ENCODE data around the gene KIF3C. TPM values are rescaled to one million over a fixed set of nuclear protein-coding genes. Genes with fewer than 3 reads are reported as not detected.

KIF3C gene
- total and polyA plus RNA-seq, 4 donors = 5.5 to 20.7 (median 10.0) TPM

DNA sequence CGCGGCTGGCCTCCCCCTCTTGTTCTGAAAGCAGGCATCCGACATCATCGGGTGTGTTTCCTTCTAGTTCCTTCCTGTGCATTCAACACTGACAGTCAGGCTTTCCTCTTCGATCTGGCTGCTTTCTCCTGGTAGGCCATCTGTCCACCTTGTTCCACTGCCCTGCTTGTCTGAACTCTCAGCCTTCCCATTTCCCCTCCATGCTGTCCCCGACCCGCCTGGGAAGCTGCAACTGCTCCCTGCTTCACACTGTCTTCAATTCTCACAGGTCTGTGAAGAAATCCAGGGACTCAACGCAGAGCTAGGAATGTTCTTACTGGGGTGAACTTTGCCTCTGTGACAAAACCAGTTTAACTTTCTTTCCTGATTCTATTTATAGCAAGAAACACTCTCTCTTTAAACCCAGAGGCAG, 43.0 kb downstream of the KIF3C start:
- Histone ChIP-seq H3K4me3 (ENCODE audit: low read length in 2 of 2) (no peak overlapping the region), H3K4me1 (ENCODE audit: control insufficient read depth in 1 of 2, insufficient read depth in 2 of 2, low read length in 2 of 2) (no peaks in the 10 kb centered on the region), H3K36me3 (ENCODE audit: control insufficient read depth in 1 of 2, insufficient read depth in 2 of 2, low read length in 1 of 2) (peaks cover 0 to 2% of the 10 kb centered on the region in 2 donors), H3K9me3 (ENCODE audit: control insufficient read depth, low read length) (no peaks in the 10 kb centered on the region), H3K27me3 (ENCODE audit: control insufficient read depth in 1 of 2, insufficient read depth in 2 of 2, low read length in 1 of 2) (no peaks in the 10 kb centered on the region), H3K27ac (ENCODE audit: low read depth in 1 of 2, low read length in 2 of 2) (no peak overlapping the region)
- WGBS, 2 donors = 85 to 88% methylated on average over 8 of the region's 8 CpGs
- intact Hi-C loops (cut with DNase I) = no loop called here
- DNase-seq = no peak
- ATAC-seq (ENCODE audit: low FRiP score) = no peak

DNA sequence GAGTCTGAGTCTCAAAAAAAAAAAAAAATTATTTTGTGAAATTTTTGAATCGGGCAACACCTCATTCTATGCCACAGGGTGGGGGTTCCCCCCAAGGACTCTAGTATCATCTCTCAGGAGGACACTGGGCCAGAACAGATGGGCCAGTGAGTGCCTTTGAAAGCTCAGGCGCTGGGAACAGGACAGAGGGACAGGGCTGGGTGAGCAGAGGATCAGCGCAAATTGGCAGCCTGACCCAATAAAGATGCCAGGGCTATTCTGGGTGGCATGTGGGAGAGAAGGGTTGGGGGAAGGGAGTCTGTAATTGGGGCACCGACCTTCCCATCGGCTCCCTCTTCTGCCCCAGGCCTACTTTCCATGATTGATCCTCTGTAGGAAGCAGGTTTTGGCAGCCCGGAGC, 44.0 kb downstream of the KIF3C start:
- no peak overlapping the region for H3K27ac ChIP-seq (ENCODE audit: low read depth in 1 of 2, low read length in 2 of 2)
- no peaks in the 10 kb centered on the region for H3K9me3 ChIP-seq (ENCODE audit: control insufficient read depth, low read length)
- intact Hi-C loops (cut with DNase I) = no loop called here
- ATAC-seq (ENCODE audit: low FRiP score) (peak; percentile 11), DNase-seq (no peak)
- H3K4me1 ChIP-seq (ENCODE audit: control insufficient read depth in 1 of 2, insufficient read depth in 2 of 2, low read length in 2 of 2) = no peaks in the 10 kb centered on the region
- WGBS, 2 donors = 37 to 46% methylated on average over 6 of the region's 6 CpGs
- H3K36me3 ChIP-seq (ENCODE audit: control insufficient read depth in 1 of 2, insufficient read depth in 2 of 2, low read length in 1 of 2) = peaks cover 0 to 2% of the 10 kb centered on the region in 2 donors
- H3K4me3 ChIP-seq (ENCODE audit: low read length in 2 of 2) = no peak overlapping the region
- no peaks in the 10 kb centered on the region for H3K27me3 ChIP-seq (ENCODE audit: control insufficient read depth in 1 of 2, insufficient read depth in 2 of 2, low read length in 1 of 2)

DNA sequence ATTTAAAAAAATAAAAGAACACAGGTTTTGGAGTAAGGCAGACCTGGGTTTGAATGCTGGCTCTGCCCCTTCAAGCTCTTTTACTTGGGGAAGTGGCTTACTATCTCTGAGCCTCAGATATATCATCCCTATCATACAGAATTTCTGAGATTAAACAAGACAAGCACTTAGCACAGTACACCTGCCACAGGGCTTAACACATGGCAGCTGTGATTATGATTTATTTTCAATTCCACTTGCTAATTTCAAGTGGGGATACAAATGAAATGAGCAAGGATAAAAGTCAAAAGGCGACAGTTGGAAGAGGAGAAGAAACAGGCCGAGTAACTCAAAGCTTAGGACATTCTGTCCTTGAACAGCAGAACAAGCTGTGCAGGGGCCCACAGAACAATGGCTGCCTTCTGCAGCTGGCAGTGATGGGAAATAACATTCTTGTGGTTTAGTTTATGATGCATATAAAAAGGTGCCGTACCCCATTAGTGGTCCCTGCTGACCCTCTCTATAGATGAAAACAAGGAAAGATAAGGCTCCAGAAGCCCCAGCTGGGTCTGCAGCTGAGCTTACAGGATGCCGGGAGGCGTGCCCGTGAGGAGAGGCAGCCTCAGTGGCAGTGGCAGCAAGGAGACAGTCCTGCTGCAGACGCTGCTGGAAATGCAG, 45.3 kb downstream of the KIF3C start:
- Histone ChIP-seq H3K27ac (ENCODE audit: low read depth in 1 of 2, low read length in 2 of 2) (no peak overlapping the region), H3K36me3 (ENCODE audit: control insufficient read depth in 1 of 2, insufficient read depth in 2 of 2, low read length in 1 of 2) (peaks cover 0 to 2% of the 10 kb centered on the region in 2 donors), H3K27me3 (ENCODE audit: control insufficient read depth in 1 of 2, insufficient read depth in 2 of 2, low read length in 1 of 2) (no peaks in the 10 kb centered on the region), H3K4me3 (ENCODE audit: low read length in 2 of 2) (no peak overlapping the region), H3K4me1 (ENCODE audit: control insufficient read depth in 1 of 2, insufficient read depth in 2 of 2, low read length in 2 of 2) (no peaks in the 10 kb centered on the region), H3K9me3 (ENCODE audit: control insufficient read depth, low read length) (no peaks in the 10 kb centered on the region)
- ATAC-seq (ENCODE audit: low FRiP score) (no peak), DNase-seq (no peak)
- intact Hi-C loops (cut with DNase I) = no loop called here
- 86% methylated on average over 7 of the region's 7 CpGs for WGBS, 2 donors

DNA sequence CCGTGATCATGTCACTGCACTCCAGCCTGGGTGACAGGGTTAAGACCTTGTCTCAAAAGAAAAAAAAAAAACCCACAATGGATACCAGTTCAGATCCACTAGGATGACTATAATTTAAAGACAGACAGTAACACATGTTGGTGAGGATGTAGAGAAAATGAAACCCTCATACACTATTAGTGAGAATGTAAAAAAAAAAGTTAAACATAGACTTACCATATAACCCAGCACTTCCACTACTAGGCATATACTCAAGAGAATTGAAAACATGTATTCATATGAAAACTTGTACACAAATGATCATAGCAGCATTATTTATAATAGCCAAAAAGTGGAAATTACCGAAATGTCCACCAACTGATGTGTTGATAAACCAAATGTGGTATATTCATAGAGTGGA, 48.7 kb downstream of the KIF3C start:
- intact Hi-C loops (cut with DNase I) = no loop called here
- Histone ChIP-seq H3K4me3 (ENCODE audit: low read length in 2 of 2) (no peak overlapping the region), H3K27me3 (ENCODE audit: control insufficient read depth in 1 of 2, insufficient read depth in 2 of 2, low read length in 1 of 2) (no peaks in the 10 kb centered on the region), H3K36me3 (ENCODE audit: control insufficient read depth in 1 of 2, insufficient read depth in 2 of 2, low read length in 1 of 2) (peaks cover 0 to 7% of the 10 kb centered on the region in 2 donors), H3K4me1 (ENCODE audit: control insufficient read depth in 1 of 2, insufficient read depth in 2 of 2, low read length in 2 of 2) (no peaks in the 10 kb centered on the region), H3K9me3 (ENCODE audit: control insufficient read depth, low read length) (no peaks in the 10 kb centered on the region), H3K27ac (ENCODE audit: low read depth in 1 of 2, low read length in 2 of 2) (no peak overlapping the region)
- 96% methylated on average over 2 of the region's 2 CpGs for WGBS, 2 donors
- DNase-seq (no peak), ATAC-seq (ENCODE audit: low FRiP score) (no peak)

DNA sequence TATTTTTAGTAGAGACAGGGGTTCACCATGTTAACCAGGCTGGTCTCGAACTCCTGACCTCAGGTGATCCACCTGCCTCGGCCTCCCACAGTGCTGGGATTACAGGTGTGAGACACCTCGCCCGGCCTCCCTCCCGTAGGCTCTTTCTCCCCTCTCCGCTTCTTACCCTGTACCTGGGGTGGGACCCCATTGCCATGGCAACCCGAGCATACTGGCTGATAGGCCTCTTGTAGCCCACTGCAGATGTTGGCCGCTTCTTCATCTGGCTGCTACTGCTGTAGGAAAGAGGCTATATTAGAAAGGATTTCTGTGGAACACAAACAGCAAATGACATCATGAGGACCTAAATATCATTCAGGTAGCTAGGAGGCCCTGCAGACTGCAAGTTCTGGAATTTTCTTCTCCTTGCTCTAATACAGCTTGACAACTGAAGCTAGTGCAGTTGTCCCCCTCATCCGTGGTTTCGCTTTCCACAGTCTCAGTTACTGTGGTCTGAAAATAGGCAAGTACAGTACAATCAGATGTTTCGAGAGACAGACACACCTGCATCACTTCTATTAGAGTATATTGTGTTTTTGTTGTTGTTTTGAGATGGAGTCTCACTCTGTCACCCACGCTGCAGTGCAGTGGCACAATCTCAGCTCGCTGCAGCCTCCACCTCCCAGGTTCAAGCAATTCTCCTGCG, 52.4 kb downstream of the KIF3C start:
- 96% methylated on average over 14 of the region's 14 CpGs for WGBS, 2 donors
- H3K4me1 ChIP-seq (ENCODE audit: control insufficient read depth in 1 of 2, insufficient read depth in 2 of 2, low read length in 2 of 2) = no peaks in the 10 kb centered on the region
- no peak for DNase-seq
- ATAC-seq (ENCODE audit: low FRiP score) = no peak
- no peak overlapping the region for H3K27ac ChIP-seq (ENCODE audit: low read depth in 1 of 2, low read length in 2 of 2)
- H3K27me3 ChIP-seq (ENCODE audit: control insufficient read depth in 1 of 2, insufficient read depth in 2 of 2, low read length in 1 of 2) = no peaks in the 10 kb centered on the region
- no peaks in the 10 kb centered on the region for H3K9me3 ChIP-seq (ENCODE audit: control insufficient read depth, low read length)
- intact Hi-C loops (cut with DNase I) = no loop called here
- peaks cover 0 to 13% of the 10 kb centered on the region in 2 donors for H3K36me3 ChIP-seq (ENCODE audit: control insufficient read depth in 1 of 2, insufficient read depth in 2 of 2, low read length in 1 of 2)
- H3K4me3 ChIP-seq (ENCODE audit: low read length in 2 of 2) = no peak overlapping the region

DNA sequence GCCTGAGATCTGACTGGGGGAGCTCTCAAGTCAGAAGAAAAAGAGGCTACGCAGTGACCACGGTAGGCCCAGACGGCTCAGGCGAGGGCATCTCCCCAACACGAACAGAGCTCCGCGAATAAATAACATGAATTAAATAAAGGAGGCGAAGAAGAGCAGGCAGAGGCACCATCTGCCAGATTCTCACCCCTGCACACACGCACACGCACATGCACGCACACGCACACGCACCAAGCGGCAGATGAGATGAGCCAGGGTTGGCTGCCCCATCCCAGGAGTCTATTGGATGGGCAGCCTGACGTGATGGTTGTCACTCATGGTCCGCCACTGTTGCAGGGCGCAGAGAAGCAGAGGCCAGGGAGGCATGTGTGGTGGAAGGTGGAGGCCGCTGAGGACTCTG, 53.6 kb downstream of the KIF3C start:
- Histone ChIP-seq H3K4me1 (ENCODE audit: control insufficient read depth in 1 of 2, insufficient read depth in 2 of 2, low read length in 2 of 2) (no peaks in the 10 kb centered on the region), H3K4me3 (ENCODE audit: low read length in 2 of 2) (no peak overlapping the region), H3K27ac (ENCODE audit: low read depth in 1 of 2, low read length in 2 of 2) (no peak overlapping the region), H3K27me3 (ENCODE audit: control insufficient read depth in 1 of 2, insufficient read depth in 2 of 2, low read length in 1 of 2) (no peaks in the 10 kb centered on the region), H3K36me3 (ENCODE audit: control insufficient read depth in 1 of 2, insufficient read depth in 2 of 2, low read length in 1 of 2) (peaks cover 0 to 13% of the 10 kb centered on the region in 2 donors), H3K9me3 (ENCODE audit: control insufficient read depth, low read length) (no peaks in the 10 kb centered on the region)
- ATAC-seq (ENCODE audit: low FRiP score) = no peak
- DNase-seq = no peak
- intact Hi-C loops (cut with DNase I) = no loop called here
- WGBS, 2 donors = 94 to 95% methylated on average over 18 of the region's 18 CpGs

DNA sequence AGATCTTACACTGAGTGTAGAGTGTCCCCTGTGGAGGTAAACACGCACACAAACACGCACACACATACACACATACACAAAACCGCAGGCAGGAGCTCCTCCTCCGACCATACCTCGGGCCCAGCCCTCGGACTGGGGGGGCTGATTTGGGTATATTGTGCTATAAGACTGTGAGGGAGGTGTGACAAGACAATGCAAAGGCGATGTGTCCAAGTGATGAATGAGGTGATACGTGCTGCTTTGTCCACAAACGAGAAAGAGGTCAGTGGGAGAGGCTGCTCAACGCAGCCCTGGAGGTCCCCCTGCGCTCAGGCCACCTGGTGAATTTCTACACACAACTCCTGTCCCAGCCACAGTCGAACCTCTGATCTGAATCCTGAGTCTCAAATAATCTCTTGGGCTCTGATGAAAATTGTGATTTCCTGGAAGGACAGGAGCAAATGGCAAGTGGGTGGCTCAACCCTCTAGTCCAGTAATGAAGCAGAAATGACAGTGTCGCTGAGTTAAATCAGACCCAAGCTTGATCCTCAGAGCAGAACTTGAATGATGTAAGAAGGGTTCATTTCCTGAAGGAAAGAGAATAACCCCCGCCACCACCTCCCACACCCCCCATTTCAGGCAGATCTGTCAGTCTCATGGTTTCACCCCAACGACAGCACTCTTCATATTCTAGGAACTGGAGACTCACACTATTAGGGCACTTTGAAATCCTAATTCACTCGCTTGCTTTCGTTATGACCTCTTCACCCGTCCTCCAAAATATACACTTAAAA, 55.1 kb downstream of the KIF3C start:
- ATAC-seq (ENCODE audit: low FRiP score) = no peak
- WGBS, 2 donors = 82 to 83% methylated on average over 18 of the region's 18 CpGs
- peaks cover 0 to 13% of the 10 kb centered on the region in 2 donors for H3K36me3 ChIP-seq (ENCODE audit: control insufficient read depth in 1 of 2, insufficient read depth in 2 of 2, low read length in 1 of 2)

DNA sequence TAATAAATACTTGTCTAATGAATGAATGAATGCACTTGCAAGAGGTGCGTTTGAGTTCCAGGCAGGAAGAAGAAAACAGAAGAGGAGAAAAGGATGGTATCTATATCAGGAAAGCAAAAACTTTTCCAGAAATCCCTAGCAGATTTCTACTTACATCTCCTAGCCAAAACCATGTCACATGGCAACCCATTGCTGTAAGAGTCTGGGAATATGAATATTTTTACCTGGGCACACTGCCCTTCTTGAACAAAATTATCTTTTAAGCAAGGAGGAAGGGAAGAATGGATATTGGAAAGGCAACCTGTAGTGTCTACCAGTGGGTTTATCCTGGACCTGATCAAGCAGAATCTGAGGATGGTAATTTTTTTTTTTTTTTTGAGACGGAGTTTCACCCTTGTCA, 59.8 kb downstream of the KIF3C start:
- Histone ChIP-seq H3K27me3 (ENCODE audit: control insufficient read depth in 1 of 2, insufficient read depth in 2 of 2, low read length in 1 of 2) (no peaks in the 10 kb centered on the region), H3K4me1 (ENCODE audit: control insufficient read depth in 1 of 2, insufficient read depth in 2 of 2, low read length in 2 of 2) (no peaks in the 10 kb centered on the region), H3K36me3 (ENCODE audit: control insufficient read depth in 1 of 2, insufficient read depth in 2 of 2, low read length in 1 of 2) (no peaks in the 10 kb centered on the region), H3K4me3 (ENCODE audit: low read length in 2 of 2) (no peak overlapping the region), H3K9me3 (ENCODE audit: control insufficient read depth, low read length) (no peaks in the 10 kb centered on the region), H3K27ac (ENCODE audit: low read depth in 1 of 2, low read length in 2 of 2) (no peak overlapping the region)
- intact Hi-C loops (cut with DNase I) = no loop called here
- DNase-seq (no peak), ATAC-seq (ENCODE audit: low FRiP score) (no peak)
- 63 to 84% methylated on average over 2 of the region's 2 CpGs for WGBS, 2 donors

More for the DNA sequence above, 55.1 kb downstream of the KIF3C start:
- Histone ChIP-seq H3K4me1 (ENCODE audit: control insufficient read depth in 1 of 2, insufficient read depth in 2 of 2, low read length in 2 of 2) (no peaks in the 10 kb centered on the region), H3K9me3 (ENCODE audit: control insufficient read depth, low read length) (no peaks in the 10 kb centered on the region), H3K4me3 (ENCODE audit: low read length in 2 of 2) (no peak overlapping the region), H3K27ac (ENCODE audit: low read depth in 1 of 2, low read length in 2 of 2) (no peak overlapping the region), H3K27me3 (ENCODE audit: control insufficient read depth in 1 of 2, insufficient read depth in 2 of 2, low read length in 1 of 2) (no peaks in the 10 kb centered on the region)
- no peak for DNase-seq
- intact Hi-C loops (cut with DNase I) = no loop called here

Data from aorta (tissue), 5 donors.